ENCODE data around the gene GAL3ST1.

Gene GAL3ST1

DNA sequence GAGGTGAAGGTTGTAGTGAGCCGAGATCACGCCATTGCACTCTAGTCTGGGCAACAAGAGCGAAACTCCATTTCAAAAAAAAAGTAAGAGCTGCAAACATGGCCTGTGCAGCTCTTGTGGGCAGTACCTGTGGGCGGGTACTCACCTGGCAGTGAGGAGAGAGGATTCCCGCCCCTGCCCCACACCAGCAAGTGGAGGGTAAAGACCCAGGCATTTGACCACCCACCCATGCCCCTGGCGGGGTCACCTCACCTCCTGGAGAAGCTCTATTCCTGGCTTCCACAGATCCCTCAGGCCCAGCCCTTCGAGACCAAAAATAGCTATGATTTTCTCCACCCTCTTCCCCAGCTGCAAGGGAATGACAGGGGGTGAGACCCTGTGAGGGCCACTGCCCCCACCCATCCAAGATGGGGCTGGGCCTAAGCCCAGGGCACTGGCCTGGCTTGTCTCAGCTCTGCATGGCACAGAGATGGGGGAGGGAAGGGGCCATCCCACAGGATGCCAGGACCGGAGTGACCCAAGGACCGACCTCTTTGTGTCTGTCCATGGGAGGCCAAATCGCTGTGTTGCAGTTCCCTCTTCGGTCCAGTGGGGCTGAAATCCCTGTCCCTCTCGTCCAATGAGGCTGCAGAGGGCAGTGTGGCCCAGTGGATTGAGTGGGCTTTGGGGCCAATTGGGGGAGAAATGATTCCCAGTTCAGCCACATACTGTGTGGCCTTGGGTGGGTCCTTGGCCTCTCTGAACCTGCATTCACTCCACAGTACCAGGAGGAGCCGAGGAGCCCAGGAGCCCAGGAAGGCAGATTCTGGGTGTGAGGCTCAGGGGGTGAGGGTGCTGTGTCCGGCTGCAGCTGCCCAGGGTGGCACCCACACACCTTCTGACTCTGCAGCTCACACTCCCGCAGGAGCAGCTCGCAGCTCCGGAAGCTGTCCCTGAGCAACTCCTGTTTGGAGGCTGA is 42.5 kb downstream of the GAL3ST1 start:
- no peak for DNase-seq

DNA sequence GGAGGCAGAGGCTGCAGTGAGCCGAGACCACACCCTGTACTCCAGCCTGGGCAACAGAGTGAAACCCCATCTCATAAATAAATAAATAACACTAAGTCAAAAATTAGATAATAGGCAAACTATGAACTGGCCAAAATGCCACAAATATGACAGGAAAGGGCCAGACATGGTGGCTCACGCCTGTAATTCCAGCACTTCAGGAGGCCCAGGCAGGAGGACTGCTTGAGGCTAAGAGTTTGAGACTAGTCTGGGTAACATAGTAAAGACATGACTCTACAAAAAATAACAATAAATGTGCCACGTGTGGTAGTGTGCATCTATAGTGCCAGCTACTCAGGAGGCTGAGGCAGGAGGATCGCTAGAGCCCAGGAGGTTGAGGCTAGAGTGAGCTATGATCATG is 47.8 kb downstream of the GAL3ST1 start:
- no peak for DNase-seq

DNA sequence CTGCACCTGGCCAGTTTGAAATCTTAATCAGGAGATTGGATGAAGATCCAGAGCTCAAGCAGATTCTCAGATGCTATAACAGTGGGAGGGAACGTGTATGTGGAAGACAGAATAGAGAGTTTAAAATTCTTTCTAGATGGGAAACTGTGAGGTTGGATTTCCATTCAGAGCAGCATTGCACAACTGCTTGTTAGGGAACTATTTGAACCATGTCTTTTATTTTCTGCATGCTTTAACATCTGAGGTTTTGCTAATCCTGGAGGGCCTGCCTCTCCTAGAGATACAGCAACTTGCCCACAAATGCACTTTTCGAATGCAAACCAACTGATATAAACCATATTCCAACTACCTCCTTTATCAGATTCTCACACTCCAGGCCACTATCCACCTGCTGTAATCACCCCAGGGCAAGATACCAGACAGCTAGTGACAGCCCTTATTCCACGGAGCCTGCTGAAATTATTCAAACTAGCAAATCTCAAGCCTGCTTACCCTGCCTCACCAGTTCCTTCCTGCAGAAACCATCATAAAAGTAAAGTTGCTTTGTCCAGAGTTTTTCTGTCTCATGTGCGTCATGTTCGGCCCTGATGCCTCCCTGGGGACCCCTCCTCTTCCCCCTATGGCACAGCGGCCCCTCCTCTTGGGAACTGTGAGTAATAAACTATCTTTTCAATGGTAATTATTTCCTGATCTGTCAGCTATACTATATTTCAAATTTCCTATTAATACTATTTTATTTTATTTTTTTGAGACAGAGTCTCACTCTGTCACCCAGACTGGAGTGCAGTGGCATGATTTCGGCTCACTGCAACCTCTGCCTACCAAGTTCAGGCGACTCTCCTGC is 50.6 kb downstream of the GAL3ST1 start:
- no peak for DNase-seq

DNA sequence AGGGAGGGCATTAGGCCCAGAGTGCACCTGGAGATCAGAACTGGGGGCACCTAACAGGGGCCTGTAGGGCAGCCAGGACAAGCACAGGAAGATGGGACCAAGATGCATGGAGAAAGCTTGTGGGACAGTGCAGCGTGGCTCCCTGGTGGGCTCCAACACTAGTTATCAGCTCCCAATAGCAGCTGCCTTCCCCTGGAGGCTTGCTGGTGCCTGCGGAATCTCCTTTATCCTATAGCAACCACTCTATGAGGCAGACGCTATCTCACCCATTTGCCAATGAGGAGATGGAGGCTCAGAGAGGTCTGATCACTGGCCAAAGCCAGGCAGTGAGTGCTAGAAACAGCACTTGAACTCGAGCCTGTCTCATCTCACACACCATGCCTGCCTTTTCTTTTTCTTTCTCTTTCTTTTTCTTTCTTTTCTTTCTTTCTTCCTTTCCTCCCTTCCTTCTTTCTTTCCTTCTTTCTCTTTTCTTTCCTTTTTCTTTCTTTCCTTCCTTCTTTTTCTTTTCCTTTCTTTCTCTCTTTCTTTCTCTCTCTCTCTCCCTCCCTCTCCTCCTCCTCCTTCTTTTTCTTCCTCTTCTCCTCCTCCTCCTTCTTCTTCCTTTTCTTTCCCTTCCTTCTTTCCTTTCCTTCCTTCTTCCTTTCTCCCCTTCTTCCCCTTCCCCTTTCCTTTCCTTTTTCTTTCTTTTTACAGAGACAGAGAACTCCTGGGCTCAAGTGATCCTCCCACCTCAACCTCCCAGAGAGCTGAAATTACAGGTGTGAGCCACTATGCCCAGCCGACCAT is 52.9 kb downstream of the GAL3ST1 start:
- no peak for DNase-seq

DNA sequence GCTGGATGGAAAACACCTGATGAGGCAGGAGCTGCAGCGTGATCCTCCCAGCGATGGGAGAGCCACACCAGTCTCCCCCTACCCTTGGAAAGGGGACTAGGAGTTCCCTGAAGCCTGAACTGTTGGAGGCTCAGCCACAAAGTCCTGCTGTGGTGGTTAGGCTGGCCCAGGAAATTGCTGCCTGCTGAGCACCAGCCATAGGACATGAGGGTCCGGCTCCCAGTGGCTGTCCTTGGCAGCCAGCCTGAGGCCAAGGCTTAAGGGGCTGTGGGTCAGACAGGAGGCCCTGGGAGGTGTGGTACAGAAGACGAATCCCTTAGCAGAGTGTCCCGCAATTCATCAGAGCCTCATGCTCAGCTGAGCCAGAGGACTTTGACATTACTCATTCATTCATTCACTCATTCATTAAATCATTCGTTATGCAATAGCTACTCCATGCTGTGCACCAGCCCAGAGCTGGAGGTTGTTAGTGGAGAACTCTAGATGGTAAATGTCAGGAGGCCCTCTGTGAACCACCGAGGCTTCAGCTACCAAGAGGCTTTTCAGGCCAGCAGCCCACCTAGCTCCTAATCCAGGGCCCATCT is 54.5 kb downstream of the GAL3ST1 start:
- DNase-seq, result no peak

DNA sequence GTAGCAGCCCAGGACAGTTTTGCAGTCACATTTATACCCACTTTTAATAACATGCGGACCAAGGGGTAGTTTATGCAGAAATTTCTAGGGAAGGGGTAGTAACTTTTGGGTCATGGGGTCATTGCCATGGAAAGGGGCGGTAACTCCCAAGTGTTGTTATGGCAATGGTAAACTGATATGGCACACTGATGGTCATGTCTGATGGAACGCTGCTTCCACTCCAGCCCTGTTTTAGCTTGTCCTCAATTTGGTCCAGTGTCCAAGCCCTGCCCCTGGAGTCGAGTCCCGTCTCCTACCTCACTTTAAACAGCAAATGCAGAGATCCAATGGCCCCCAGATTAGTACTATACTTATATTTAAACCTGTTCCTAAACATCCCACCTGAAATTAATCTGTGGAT is 57.7 kb downstream of the GAL3ST1 start:
- DNase-seq, result no peak

DNA sequence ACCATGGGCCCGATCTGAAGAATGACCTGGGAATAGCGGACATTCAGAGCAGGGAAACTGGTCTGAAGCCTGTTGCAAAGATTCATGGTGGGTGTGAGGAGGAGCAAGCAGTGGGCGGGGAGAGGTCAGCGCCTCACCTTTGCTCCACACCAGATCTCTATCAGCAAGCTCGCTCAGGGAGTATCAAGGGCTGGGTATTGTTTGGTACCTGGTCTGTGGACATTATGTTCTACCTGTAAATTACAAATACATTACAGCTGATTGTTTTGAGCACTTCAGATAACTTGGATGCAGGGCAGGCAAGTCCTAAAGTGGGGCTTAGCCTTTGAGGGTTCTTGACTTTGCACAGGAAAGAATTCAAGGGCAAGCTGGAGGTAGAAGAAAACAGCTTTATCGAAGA is 58.2 kb downstream of the GAL3ST1 start:
- no peak for DNase-seq

DNA sequence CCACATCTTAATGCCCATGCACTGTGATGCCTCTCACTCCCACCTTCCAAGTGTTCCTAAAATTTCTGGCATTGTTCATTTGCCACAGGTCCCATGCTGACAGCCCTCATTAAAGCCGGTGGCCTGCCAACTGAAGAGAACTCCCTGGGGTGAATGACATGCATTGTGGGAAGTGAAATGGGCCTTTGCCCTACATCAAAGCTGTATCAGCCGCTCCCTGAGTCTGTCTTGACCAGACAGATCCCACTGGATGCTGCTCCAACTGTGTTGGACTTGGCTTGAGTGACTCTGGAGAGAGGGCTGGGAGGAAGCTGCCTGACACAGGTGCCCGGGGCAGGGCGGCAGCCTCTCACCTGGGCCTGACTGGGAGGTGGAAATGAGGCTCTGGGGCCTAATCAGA is 60.2 kb downstream of the GAL3ST1 start:
- no peak for DNase-seq

DNA sequence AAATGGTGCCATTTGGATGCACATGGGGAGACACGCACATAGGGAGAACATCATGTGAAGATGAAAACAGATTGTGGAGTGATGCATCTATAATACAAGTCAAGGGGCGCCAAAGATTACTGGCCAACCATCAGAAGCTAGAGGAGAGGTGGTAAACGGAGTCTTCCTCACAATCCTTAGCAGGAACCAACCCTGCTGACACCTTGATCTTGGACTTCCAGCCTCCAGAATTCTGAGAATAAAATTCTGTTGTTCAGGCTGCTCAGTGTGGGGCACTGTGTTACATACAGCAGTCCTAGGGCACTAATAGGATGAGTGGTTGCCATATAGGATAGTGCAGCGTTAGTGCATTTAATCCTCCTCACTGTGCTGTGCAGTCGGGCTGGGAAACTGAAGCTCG is 61.0 kb downstream of the GAL3ST1 start:
- DNase-seq, result no peak

DNA sequence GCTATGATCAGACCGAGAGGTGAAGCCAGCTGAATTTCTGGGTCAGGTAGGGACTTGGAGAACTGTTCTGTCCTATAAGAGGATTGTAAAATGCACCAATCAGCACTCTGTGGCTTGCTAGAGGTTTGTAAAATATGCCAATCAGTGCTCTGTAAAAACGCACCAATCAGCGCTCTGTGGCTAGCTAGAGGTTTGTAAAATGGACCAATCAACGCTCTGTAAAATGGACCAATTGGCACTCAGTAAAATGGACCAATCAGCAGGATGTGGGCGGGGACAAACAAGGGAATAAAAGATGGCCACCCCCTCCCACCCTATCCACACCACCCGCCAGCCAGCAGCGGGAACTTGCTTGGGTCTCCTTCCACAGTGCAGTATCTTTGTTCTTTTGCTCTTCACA is 62.6 kb downstream of the GAL3ST1 start:
- DNase-seq, result no peak

DNA sequence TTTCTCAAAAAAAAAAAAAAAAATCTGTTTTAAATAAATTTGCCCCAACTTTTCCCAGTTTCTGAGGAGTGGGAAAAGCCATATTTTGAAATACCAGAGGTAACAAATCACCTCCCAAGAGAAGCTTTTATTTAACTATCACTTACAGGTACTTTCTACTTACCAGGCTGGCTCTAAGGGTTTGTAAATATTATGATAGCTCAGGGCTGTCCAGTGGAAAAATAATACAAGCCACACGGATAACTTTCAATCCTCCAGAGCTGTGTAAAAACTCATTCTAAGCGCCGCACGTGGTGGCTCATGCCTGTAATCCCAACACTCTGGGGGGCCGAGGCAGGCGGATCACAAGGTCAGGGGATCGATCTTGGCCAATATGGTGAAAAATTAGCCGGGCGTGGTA is 63.4 kb downstream of the GAL3ST1 start:
- DNase-seq, result no peak

DNA sequence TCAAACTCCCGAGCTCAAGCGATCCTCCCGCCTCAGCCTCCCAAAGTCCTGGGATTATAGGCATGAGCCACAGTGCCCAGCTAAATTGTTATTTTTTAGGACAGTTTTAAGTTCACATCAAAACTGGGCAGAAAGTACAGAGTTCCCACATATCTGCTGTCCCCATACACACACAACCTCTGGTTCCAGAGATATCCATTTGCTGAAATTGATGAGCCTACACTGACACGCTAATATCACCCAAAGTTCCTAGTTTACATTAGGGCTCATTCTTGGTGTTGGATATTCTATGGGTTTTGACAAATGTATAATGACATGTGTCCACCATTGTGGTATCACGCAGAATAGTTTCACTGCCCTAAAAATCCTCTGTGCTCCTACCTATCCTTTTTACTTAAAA is 66.2 kb downstream of the GAL3ST1 start:
- DNase-seq, result no peak

DNA sequence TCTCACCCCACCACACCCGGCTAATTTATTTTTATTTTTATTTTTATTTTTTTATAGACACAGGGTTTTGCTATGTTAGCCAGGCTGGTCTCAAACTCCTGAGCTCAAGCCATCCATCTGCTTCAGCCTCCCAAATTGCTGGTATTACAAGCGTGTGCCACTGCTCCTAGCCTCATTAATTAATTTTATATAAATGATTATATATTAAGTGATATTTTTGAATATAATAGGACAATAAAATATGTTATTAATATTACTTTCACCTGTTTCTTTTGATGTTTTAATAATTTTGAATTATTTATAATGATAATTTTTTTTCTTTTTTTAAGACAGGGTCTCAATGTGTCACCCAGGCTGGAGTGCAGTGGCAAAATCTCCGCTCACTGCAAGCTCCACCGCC is 66.8 kb downstream of the GAL3ST1 start:
- DNase-seq, result no peak

DNA sequence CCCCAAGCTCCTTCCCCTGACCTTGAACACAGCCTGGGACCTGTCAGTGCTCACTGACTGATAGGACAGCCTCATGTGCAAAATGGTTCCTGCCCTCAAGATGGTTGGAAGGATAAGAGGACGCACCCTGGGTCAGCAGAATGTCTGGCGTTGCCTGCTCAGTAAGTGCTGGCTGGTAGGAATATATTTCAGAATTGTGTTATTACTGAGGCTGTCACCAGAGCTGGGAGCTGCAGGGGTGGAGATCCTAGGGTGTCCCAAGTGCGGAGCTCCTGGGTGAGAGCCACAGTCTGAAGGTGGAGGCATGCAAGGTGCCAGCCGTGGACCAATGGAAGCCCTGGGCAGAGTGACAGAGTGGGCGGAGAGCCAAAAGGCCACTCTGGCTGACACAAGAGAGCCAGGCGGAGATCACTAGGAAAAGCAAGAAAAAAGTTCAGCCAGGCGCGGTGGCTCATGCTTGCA is 67.9 kb downstream of the GAL3ST1 start:
- DNase-seq, result no peak
